HuH-7 (cell line): Measurements from ENCODE around the gene FBXO31.
"Not testable (repeated sequence)": the region's sequence is repeated elsewhere in the genome, so short reads cannot be mapped to it uniquely, and the experiment has no call there.

Experiments used
- DNase-seq: peaks from one replicate; pipeline ENCODE4 v3.0.0; 2011; ENCODE audit warnings: low spot score

Gene FBXO31

DNA sequence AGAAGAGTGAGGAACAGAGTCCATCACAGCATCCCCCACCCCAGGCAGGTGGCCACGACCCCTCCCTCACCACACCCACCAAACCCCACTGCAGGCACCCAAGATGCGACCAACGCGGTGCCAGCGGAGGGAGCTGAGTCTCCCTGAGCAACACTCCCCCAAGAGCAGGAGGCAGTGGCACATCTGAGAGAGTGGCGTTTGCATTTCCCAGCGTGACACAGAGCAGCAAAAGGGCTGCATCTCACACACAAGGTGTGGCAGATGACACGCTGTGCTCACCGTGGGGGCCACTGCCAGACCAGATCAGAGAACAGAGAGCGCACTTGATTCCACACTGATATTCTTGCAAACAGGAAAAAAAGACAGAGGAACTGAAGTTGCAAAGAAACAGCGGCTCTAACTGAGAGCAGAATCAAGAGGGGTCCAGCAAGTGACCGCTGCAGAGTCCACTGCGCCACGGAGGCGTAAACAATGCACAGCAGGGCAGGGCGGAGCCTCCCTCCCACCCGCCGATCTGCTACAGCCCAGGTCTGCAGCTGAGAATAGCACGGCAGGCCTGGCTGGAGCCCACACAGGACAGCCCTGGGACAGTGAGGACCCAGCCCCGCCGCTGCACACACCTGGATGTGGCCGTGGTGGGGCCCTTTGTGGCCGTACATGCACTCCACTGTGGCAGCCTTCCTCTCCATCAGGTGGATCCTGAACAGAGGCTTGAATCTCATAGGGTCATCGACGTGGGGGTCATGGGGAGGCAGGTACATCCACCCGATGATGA lies 40.4 kb downstream of the FBXO31 start:
- DNase-seq, result no peak

GRCh38 chr16:87342504-87342903 lies 41.1 kb downstream of the FBXO31 start:
- DNase-seq, result no peak

DNA sequence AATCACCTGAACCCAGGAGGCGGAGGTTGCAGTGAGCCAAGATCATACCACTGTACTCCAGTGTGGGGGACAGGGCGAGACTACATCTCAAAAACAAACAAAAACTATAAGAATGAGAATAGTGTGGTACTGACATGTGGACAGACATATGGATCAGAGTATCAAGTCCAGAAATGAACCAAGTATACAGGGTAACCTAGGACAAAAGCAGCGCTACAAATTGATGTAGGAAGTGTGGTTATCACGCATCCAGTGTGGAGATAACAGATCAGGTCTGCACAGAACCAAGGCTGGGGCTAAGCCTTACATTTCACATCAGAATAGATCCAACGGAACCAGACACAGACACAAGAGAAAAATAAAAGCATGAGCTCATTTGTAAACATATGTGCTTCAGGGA lies 43.4 kb downstream of the FBXO31 start:
- no peak for DNase-seq

DNA sequence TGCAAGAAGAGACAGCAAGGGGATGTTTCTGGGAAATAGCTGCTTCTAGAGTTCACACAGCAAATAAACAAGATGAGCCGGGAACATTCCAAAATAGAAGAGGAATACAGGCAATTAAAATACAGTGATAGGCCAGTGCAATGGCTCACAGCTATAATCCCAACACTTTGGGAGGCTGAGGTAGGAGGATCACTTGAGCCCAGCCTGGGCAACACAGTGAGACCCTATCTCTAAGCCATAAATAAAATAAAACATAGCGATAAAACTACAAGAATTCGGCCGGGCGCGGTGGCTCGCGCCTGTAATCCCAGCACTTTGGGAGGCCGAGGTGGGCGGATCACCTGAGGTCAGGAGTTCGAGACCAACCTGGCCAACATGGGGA lies 43.9 kb downstream of the FBXO31 start:
- not testable (repeated sequence) for DNase-seq

DNA sequence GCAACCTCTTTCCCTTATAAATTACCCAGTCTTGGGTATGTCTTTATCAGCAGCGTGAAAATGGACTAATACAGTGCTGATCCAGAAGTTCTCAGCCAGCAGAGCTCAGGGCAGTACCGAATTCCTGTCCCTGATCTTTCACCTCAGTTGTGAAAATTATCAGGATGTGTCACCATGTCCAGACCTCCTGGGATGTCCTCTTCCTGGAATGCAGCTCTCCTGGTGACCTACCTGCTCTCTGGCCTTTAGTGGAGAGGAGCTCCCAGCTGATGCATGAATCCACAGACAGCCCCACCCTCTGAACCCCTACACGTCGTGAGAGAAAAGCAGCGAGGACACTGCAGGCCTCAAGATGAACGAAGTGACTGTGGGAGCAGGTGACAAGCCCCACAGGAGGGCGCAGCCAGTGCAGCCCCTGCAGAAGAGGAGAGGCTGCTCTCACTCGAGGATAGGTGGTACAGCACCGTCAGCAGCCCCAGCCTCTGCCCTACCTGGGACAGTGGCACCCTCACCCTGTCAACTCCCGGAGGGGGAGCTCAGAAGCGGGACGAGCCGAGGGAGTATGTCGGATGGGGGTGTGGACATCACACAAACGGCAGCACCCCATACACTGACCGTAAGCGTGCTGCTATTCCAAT lies 44.4 kb downstream of the FBXO31 start:
- DNase-seq, result no peak

DNA sequence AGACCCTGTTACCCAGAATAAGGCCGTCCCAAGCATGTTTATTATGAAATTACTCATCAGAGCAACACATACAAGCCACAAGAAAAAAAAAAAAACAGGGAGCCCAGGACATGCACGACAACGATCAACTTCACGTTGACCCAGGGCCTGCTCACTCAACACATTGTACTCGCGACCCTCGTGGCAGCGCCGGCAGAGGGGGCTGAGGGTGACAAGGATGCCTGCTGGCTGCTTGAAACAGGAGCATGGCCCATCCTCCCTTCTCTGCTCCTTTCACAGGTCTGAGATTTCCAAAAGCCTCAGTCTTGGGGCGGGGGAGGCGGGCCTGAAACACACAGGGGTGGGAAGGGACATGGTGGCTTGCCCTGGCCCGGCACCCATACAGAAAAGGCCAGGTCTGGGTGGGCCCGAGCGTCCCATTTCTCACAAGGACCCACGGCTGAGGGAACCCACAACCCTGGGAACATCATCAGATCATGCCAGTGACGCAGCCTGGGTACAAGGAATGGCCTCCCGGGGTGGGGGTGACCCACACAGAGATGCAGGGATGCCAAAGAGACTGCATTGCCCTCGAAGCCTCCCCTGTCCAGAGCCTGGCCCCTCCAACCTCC lies 45.3 kb downstream of the FBXO31 start:
- no peak for DNase-seq

DNA sequence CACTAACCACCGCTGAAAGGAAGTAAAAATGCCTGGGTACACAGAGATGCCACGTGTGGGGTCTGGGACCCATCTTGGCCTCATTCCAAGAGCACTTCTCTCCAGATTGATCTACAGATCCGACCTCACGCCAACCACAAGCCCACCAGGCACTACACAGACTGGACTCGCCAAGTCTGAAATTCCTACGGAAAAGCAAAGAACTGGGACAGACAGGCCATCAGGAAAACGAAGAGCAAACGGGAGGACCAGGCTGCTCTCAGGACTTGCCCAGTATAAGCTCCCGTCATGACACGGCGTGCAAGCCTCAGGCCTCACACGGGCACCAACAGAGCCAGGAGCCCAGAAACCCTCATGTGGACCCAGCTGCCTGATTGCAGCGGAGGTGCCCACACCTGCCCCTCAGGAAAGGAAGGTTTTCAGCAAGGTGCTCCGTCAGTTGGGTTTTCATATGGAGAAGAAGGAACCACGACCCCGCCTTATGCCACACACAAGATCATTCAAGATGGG lies 46.3 kb downstream of the FBXO31 start:
- DNase-seq, result no peak

DNA sequence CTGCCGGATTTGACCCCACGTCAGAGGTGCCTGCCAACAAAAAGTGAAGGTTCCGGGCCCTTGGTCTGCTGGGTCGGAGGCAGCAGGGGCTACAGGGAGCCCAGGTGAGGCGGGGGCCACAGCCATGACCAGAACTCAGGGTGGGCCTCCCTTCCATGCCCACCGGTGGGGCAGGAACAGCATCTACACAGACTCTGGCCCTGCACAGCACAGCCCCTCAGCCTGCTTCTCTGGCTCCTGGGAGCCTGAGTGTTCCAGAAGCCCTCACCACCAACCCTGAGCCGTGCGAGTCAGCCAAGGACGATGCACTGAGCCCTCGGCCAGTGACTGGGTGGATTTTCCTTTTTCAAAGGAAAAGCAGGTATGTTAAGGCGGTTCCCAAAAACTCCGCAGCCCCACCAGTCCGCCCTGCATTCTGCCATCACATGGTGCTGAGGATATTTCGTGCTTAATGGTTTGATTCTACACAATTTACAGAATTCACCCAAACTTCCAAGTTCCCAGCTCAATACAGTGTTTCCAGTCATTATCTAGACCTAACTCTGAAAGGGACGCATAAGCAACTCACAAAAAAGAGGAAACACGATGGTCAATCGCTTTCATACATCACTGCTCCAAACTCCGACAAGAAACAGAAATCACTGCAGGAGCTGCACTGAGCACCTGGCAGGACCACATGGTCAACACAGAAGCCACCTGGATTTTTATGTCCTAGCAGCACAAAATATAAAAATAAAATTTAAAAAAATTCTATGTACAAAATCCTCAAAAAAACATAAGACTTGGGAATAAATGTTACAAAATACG lies 46.9 kb downstream of the FBXO31 start:
- no peak for DNase-seq

DNA sequence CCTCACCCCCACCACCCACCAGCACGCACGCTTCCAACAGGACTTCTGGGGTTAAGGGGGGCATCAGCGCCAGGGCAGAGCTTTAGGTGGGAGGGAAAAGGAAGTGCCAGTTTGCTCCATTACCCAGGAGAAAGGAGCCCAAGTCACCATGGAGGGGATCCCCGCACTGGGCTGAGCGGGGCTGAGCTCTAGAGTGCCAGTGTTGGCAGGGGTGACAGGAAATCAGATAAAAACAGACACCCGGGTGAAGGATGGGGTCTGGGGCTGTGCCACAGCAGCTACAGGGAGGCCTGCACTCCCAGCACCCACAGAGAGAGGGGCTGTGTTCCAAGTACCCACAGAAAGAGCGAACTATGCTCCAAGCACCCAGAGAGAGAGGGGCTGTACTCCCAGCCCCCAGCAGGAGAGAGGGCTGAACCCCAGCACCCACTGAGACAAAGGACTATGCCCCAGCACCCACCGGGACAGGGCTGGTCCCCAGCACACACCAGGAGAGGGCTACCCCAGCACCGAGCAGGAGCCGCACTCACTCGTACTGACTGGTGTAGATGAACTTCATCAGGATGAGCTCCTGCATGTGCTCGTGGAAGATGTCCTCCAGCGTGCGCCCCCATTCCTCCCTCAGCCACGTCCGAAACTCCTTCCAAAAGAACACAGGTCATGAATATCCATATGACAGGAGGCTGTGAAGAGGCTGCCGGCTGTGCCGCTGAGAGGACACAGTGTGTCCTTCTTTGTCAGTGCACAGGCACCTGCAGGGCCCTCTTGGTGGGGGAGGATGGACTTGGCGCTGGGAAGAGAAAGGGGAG lies 47.7 kb downstream of the FBXO31 start:
- DNase-seq, result no peak

GRCh38 chr16:87334651-87335624 lies 48.6 kb downstream of the FBXO31 start:
- DNase-seq, result no peak

DNA sequence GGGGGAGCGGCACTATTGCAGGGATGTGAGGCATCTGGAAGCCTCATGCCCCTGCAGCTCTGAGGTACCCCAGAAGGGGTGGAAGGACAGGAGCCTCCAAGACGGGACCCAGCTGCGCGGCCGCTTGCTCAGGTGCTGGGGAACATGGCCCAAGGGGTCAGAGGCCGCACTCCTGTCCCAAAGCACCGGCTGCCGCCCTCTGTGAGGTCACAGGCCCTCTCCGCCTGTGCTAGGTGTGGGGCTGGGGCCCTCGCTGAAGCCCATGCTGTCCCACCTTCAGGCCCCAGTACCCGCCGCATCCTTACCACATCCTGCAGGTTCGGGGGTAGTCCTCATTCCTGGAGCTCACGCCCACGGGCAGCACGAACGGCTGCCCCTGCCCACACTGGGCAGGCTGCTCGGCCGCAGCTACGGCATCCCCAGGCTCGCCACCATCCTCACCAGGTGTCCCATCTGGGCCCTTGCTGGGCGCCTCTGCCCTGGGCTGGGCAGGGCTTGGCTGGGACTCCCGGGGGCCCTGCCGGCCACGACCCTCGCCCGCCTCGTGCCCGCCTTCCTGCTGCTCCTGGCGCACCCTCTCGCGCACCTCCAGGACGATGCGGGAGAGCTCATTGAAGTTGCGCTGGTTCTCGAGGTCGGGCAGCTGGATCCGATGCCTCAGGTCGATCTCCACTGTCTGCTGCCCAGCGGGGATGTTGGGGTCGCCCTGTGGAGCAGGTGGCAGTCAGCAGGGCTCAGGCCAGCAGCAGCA lies 49.8 kb downstream of the FBXO31 start:
- DNase-seq, result no peak

GRCh38 chr16:87333101-87333500 lies 50.5 kb downstream of the FBXO31 start:
- no peak for DNase-seq

DNA sequence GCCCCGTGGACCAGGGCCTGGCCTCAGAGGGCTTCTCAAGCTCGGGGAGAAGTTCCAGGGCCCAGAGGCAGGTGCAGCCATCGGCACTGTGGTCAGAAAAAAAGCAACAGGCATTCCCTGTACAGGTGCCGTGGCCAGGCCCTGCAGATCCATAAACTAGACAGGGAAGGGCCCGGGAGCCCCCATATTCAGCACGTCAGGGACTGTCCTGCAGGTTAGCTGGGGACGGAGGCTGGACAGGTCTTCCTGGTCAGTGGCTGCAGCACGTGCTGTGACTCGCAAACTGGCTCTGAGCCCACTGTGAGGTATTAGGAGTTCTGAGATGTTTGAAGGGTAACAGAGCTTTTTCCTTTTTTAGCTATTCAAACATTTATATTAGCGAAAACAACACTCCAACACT lies 51.4 kb downstream of the FBXO31 start:
- DNase-seq, result no peak

GRCh38 chr16:87331241-87331801 lies 52.3 kb downstream of the FBXO31 start:
- DNase-seq, result no peak

DNA sequence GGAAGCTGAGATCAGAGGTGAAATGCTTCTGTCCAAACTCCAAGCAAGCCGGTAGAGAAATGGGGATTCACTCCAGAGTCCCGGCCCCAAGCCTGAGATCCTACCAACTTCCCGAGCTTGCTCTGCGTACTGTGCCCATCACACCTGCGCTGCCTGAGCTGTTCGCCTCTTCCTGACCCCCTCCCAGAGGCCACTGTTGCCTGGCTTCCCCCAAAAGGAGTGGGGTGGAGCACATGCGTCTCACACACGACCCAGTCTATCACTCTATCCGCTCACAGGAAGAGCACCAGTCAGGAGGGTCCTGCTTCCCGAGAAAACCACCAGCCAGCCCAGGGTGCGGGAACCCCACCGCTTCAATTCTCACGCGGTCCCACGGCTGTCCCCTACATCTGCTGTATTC lies 52.9 kb downstream of the FBXO31 start:
- DNase-seq, result no peak

DNA sequence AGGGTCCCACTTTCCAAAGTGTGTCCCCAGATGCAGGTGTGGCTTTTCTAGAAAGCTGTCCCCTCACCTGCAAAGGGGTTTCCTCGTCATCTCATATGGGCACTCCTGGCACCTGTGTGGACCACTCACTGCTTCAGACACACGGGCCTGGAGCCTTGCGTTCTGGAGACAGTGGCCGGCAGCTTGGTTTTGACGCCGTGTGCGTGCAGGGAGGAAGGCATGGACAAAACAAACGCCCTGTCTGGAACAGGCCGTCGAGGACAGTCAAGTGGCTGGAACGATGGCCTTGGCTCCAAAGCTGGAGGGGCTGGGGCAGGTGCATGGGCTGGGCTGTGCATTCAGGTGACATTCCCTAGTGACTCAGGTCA lies 53.3 kb downstream of the FBXO31 start:
- no peak for DNase-seq

GRCh38 chr16:87329436-87330256 lies 53.9 kb downstream of the FBXO31 start:
- no peak for DNase-seq

GRCh38 chr16:87328846-87329245 lies 54.7 kb downstream of the FBXO31 start:
- DNase-seq, result no peak
